Measurements from ENCODE around the gene REEP1. TPM values are rescaled to one million over a fixed set of nuclear protein-coding genes. Genes with fewer than 3 reads are reported as not detected.

REEP1 gene
- polyA plus RNA-seq, 2 of the 4 experiments (the other 2 are of a cell fraction) = 0.30 to 0.45 TPM

DNA sequence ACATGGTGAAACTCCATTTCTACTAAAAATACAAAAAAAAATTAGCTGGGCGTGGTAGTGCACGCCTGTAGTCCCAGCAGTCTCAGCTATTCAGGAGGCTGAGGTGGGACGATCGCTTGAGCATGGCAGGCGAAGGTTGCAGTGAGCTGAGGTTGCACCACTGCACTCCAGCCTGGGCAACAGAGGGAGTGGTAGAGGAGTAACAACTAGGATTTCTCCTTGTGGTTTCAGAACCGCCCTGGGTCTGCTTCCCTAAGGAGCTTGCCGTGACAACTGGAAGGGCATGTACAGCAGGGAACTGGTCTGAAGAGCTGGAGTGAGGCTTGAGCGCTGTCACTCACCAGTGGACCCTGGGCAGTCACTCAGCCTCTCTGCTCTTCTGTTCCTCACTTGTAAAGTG, 29.1 kb downstream of the REEP1 start:
- Histone ChIP-seq H3K4me2 (no peak overlapping the region), H3K27ac (no peak overlapping the region), H3K4me1 (no peaks in the 10 kb centered on the region), H3K4me3 (no peak overlapping the region), H3K9me3 (no peaks in the 10 kb centered on the region)
- 78% methylated on average over 8 of the region's 8 CpGs for WGBS (ENCODE audit: missing lambda C conversion rate)
- TF ChIP-seq PBX3 (IDR thresholded peaks at IDR 0.05) (no peak), ATOH8 (CRISPR knock-in tag; IDR thresholded peaks at IDR 0.05; ENCODE audit: low read depth) (no peak), EP300 (IDR thresholded peaks at IDR 0.05) (no peak), HEYL (CRISPR knock-in tag; IDR thresholded peaks at IDR 0.05) (no peak), RCOR1 (IDR thresholded peaks at IDR 0.05; ENCODE audit: low read depth, low read length) (no peak), KDM1A (IDR thresholded peaks at IDR 0.05; ENCODE audit: low read depth) (no peak), FOSL2 (IDR thresholded peaks at IDR 0.05) (no peak), FOSL2 (CRISPR knock-in tag; IDR thresholded peaks at IDR 0.05) (no peak), ESRRA (IDR thresholded peaks at IDR 0.05; ENCODE audit: borderline replicate concordance, low read length) (no peak), CHD2 (IDR thresholded peaks at IDR 0.05; ENCODE audit: low read length, partially characterized antibody) (no peak), CBX8 (IDR thresholded peaks at IDR 0.05) (no peak), CHD4 (IDR thresholded peaks at IDR 0.05; ENCODE audit: borderline replicate concordance) (no peak), ZFP36 (IDR thresholded peaks at IDR 0.05; ENCODE audit: borderline replicate concordance, partially characterized antibody) (no peak), FOSB (CRISPR knock-in tag; IDR thresholded peaks at IDR 0.05) (no peak), REST (IDR thresholded peaks at IDR 0.05) (no peak), BHLHE40 (IDR thresholded peaks at IDR 0.05; ENCODE audit: low read depth, low read length) (no peak), MYC (IDR thresholded peaks at IDR 0.05; ENCODE audit: borderline replicate concordance, low read length) (no peak), HOXA7 (CRISPR knock-in tag; IDR thresholded peaks at IDR 0.05) (no peak), RNF2 (IDR thresholded peaks at IDR 0.05; ENCODE audit: borderline replicate concordance, low read depth) (no peak), RARB (CRISPR knock-in tag; IDR thresholded peaks at IDR 0.05) (no peak)
- TF ChIP-seq, protein P1, sequence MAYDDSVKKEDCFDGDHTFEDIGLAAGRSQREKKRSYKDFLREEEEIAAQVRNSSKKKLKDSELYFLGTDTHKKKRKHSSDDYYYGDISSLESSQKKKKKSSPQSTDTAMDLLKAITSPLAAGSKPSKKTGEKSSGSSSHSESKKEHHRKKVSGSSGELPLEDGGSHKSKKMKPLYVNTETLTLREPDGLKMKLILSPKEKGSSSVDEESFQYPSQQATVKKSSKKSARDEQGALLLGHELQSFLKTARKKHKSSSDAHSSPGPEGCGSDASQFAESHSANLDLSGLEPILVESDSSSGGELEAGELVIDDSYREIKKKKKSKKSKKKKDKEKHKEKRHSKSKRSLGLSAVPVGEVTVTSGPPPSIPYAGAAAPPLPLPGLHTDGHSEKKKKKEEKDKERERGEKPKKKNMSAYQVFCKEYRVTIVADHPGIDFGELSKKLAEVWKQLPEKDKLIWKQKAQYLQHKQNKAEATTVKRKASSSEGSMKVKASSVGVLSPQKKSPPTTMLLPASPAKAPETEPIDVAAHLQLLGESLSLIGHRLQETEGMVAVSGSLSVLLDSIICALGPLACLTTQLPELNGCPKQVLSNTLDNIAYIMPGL (CRISPR knock-in tag; IDR thresholded peaks at IDR 0.05; ENCODE audit: borderline replicate concordance) = no peak
- ATAC-seq = no peak
- ChIA-PET CTCF (interaction anchor here (0.9 to 1.1 kb wide), 2 partner anchors 60 to 189 kb away, joined by 3 read pairs; no protein-coding TSS in a partner anchor), POLR2A (no interaction called here)
- FAIRE-seq = no peak
- DNase-seq (ENCODE audit: low read depth in 1 of 2, low spot score in 1 of 2) = no peak

DNA sequence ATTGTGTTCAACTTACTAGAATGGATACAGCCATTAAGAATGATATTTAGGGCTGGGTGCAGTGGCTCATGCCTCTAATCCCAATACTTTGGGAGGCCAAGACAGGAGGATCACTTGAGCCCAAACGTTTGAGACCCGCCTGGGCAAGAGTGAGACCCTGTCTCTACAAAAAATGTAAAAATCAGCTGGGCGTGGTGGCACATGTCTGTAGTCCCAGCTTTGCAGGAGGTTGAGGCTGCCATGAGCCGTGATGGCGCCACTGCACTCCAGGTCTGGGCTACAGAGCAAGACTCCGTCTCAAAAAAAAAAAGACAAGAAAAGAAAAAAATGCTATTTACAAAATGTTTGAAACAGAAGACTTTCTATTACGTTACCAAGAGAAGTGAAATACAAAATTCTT, 30.0 kb downstream of the REEP1 start:
- ATAC-seq = no peak
- CTCF ChIA-PET = no interaction called here
- no peak for DNase-seq (ENCODE audit: low read depth in 1 of 2, low spot score in 1 of 2)
- Histone ChIP-seq H3K27ac (no peak overlapping the region), H3K4me3 (no peak overlapping the region), H3K4me2 (no peak overlapping the region), H3K9me3 (no peaks in the 10 kb centered on the region), H3K4me1 (no peaks in the 10 kb centered on the region)
- POLR2A ChIA-PET = no interaction called here
- 46% methylated on average over 7 of the region's 7 CpGs for WGBS (ENCODE audit: missing lambda C conversion rate)
- TF ChIP-seq KDM5A (IDR thresholded peaks at IDR 0.05) = no peak
- no peak for TF ChIP-seq JUNB (IDR thresholded peaks at IDR 0.05)
- no peak for TF ChIP-seq ZSCAN20 (CRISPR knock-in tag; IDR thresholded peaks at IDR 0.05)
- no peak for FAIRE-seq
